Astrocyte of the spinal cord (primary cell): ENCODE results near the gene RCVRN.

ENCODE experiments used
- DNase-seq: peaks from one replicate; pipeline ENCODE4 v3.0.0; 2011; ENCODE audit warnings: low read depth, low spot score
- H3K4me3 ChIP-seq: 2 replicates; pipeline ENCODE4 v1.5.1; 2011; ENCODE audit warnings: low read depth, mild to moderate bottlenecking, low read length, moderate library complexity
- CTCF ChIP-seq: IDR thresholded peaks from 2 replicates; pipeline ENCODE4 v1.5.1; 2012; ENCODE audit warnings: low read depth, mild to moderate bottlenecking, low read length, inconsistent platforms
- in situ Hi-C: cut with HindIII; loops from 2 replicates; pipeline ENCODE4 v1.10.0; 2017; ENCODE audit warnings: low sequenced_read_pairs

RCVRN gene

GRCh38 chr17:9868552-9868951 lies 36.5 kb downstream of the RCVRN start:
- no peak for TF ChIP-seq CTCF
- H3K4me3 ChIP-seq = no peak overlapping the region
- in situ Hi-C loops = no loop called here
- DNase-seq = no peak

GRCh38 chr17:9865586-9865985 lies 39.5 kb downstream of the RCVRN start:
- in situ Hi-C loops = no loop called here
- no peak for DNase-seq
- no peak overlapping the region for H3K4me3 ChIP-seq
- TF ChIP-seq CTCF = no peak

GRCh38 chr17:9862949-9863348 lies 42.1 kb downstream of the RCVRN start:
- no peak for DNase-seq
- in situ Hi-C loops = no loop called here
- no peak for TF ChIP-seq CTCF
- H3K4me3 ChIP-seq = no peak overlapping the region

- TF ChIP-seq CTCF = no peak
- in situ Hi-C loops = no loop called here
- no peak for DNase-seq
- no peak overlapping the region for H3K4me3 ChIP-seq
Observed at GRCh38 chr17:9862220-9862619, 42.9 kb downstream of the RCVRN start.

GRCh38 chr17:9860851-9861250 lies 44.2 kb downstream of the RCVRN start:
- in situ Hi-C loops = no loop called here
- no peak for DNase-seq
- no peak for TF ChIP-seq CTCF
- H3K4me3 ChIP-seq = no peak overlapping the region

- TF ChIP-seq CTCF = no peak
- no peak for DNase-seq
- in situ Hi-C loops = no loop called here
- no peak overlapping the region for H3K4me3 ChIP-seq
Observed at GRCh38 chr17:9859781-9860180, 45.3 kb downstream of the RCVRN start.

GRCh38 chr17:9855036-9855435 lies 50.0 kb downstream of the RCVRN start:
- TF ChIP-seq CTCF = no peak
- in situ Hi-C loops = no loop called here
- no peak for DNase-seq
- H3K4me3 ChIP-seq = no peak overlapping the region
